Skeletal muscle satellite cell (primary cell): ENCODE measurements around the gene HSPG2. TPM values are rescaled to one million over a fixed set of nuclear protein-coding genes. Genes with fewer than 3 reads are reported as not detected.
"Not testable (repeated sequence)": the region's sequence is repeated elsewhere in the genome, so short reads cannot be mapped to it uniquely, and the experiment has no call there.

Experiments used
- H3K27me3 ChIP-seq: 2 replicates; pipeline ENCODE4 v1.7.0; 2013; ENCODE audit warnings: low read length; ENCODE audit not compliant: control insufficient read depth, insufficient read depth
- H3K36me3 ChIP-seq: 2 replicates; pipeline ENCODE4 v1.7.0; 2013; ENCODE audit warnings: mild to moderate bottlenecking, control low read depth, low read length; ENCODE audit not compliant: insufficient read depth
- H3K4me1 ChIP-seq: 2 replicates; pipeline ENCODE4 v1.7.0; 2013; ENCODE audit warnings: low read length; ENCODE audit not compliant: control insufficient read depth, insufficient read depth
- H3K4me2 ChIP-seq: 2 replicates; pipeline ENCODE4 v1.7.0; 2013; ENCODE audit warnings: mild to moderate bottlenecking, low read length
- H3K4me3 ChIP-seq: 2 replicates; pipeline ENCODE4 v1.7.0; 2013; ENCODE audit warnings: low read length
- H3K9ac ChIP-seq: 2 replicates; pipeline ENCODE4 v1.7.0; 2013; ENCODE audit warnings: mild to moderate bottlenecking, low read depth, low read length, moderate library complexity
- H3K9me3 ChIP-seq: replicated peaks from 2 replicates; pipeline ENCODE4 v1.7.0; 2013; ENCODE audit warnings: mild to moderate bottlenecking, control low read depth, low read length
- total RNA-seq: library from RNA; depleted of rRNA; stranded (reverse); fragments of >200 nt; gene quantifications from 2 replicates; pipeline ENCODE4 v1.2.3, GENCODE V29; 2012; rRNA removed

HSPG2 gene
- 149 and 214 TPM in 2 replicates for total RNA-seq

DNA sequence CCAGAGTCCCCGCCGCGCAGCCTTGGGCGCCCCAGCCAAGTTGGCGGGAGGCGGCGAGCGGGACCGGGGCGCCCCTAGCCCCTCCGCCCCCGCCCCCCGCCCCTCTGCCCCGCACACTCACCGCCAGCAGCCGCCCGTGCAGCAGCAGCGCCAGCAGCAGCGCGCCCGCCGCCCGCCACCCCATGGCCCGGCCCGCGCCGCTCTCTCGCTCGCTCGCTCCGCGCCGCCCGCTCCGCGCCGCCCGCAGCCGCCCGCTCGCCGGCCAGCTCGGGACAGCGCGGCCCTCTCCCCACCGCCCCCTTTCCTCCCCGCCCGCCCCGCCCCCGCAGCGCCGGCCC lies at the start of gene HSPG2:
TSS of gene HSPG2 (minus strand) at position 277 of the 338 bp plus-strand sequence. CDS start at position 184, 93 bp downstream.
- H3K9ac ChIP-seq, result peak within 1 kb of the TSS; percentile 87
- H3K4me2 ChIP-seq, result peak within 1 kb of the TSS; percentile 87
- no peaks in the 10 kb centered on the region for H3K27me3 ChIP-seq
- H3K9me3 ChIP-seq, result no peaks in the 10 kb centered on the region
- peaks cover 66% of the 10 kb centered on the region for H3K4me1 ChIP-seq
- H3K36me3 ChIP-seq, result peaks cover 4% of the 10 kb centered on the region
- peak within 1 kb of the TSS; percentile 93 for H3K4me3 ChIP-seq

DNA sequence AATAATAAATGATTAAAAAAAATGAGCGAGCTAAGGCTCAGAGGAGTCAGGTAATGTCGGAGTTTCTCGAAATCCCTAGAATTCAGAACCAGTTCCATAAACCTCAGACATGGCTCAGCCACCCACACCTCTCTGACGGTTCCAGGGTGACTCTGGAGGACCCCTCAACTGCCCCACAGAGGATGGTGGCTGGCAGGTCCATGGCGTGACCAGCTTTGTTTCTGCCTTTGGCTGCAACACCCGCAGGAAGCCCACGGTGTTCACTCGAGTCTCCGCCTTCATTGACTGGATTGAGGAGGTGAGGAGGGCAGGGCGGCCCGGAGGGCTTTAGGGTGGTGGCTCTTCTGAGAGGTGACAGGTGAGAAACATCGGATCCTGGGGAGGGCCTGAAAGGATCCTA lies 49.3 kb upstream of the HSPG2 start:
- H3K4me1 ChIP-seq, H3K4me3 ChIP-seq, H3K27me3 ChIP-seq, H3K9ac ChIP-seq, H3K4me2 ChIP-seq, H3K9me3 ChIP-seq, H3K36me3 ChIP-seq: not testable (repeated sequence)

DNA sequence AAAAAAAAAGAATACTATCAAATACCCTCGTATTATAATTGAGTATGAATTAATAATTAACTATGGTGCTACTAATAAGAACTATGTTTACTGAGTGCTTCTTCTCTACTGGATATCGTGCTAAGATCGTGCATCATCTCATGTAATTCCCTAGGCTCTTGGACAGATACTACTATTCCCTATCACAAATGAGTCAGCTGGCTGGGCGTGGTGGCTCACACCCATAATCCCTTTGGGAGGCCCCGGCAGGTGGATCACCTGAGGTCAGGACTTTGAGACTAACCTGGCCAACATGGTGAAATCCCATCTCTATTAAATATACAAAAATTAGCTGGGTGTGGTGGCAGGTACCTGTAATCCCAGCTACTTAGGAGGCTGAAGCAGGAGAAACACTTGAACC lies 48.8 kb upstream of the HSPG2 start:
- H3K9ac ChIP-seq, H3K27me3 ChIP-seq, H3K36me3 ChIP-seq, H3K9me3 ChIP-seq, H3K4me1 ChIP-seq, H3K4me2 ChIP-seq, H3K4me3 ChIP-seq: not testable (repeated sequence)

DNA sequence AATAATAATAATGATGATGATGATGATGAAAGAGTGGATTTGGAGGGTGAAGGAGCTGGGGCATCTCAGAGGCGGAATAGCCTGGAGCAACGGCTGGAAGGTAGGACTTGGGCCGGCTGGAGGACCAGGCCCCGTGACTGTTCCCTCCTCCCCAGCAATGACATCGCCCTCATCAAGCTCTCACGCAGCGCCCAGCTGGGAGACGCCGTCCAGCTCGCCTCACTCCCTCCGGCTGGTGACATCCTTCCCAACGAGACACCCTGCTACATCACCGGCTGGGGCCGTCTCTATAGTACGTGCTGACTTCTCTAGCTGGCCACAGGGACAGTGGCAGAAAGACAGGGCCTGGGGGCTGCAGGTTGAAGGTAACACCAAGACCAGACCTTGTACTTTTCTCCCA lies 46.4 kb upstream of the HSPG2 start:
- not testable (repeated sequence) for H3K27me3 ChIP-seq, H3K9ac ChIP-seq, H3K9me3 ChIP-seq, H3K4me3 ChIP-seq, H3K36me3 ChIP-seq, H3K4me2 ChIP-seq, H3K4me1 ChIP-seq

DNA sequence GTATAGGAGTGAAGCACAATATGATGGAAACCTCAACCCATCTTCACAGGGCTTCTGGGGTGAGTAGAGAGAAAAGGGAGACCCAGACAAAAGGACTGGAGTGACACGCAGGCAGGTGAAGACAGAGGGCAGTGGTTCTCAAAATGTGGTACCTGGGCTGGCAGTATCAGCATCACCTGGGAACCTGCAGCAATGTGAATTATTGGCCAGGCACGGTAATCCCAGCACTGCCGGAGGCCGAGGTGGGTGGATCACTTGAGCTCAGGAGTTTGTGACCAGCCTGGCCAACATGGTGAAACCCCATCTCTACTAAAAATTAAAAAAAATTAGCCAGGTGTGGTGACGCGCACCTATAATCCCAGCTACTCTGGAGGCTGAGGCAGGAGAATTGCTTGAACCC lies 45.0 kb upstream of the HSPG2 start:
- not testable (repeated sequence) for H3K4me2 ChIP-seq, H3K9ac ChIP-seq, H3K4me1 ChIP-seq, H3K4me3 ChIP-seq, H3K36me3 ChIP-seq, H3K27me3 ChIP-seq, H3K9me3 ChIP-seq

DNA sequence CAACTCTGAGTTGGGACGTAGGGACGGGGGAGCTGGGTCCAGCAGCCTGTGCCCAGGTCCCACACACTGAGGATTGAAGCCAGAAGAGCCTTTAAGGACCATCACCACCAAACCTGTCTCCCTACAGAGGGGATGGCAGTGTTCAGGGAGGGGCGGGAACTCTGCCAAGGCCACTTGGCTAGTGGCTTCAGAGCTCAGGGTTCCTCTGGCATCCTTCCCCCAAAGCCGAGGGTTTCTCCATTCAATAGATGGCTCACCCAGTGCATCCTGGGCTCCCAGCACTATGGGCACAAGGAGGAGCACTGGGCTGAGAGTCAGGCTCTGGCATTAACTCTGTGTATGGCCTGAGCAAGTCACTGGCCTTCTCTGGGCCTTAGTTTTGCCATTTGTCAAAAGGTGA lies 44.1 kb upstream of the HSPG2 start:
- not testable (repeated sequence) for H3K9me3 ChIP-seq, H3K36me3 ChIP-seq, H3K4me3 ChIP-seq, H3K9ac ChIP-seq, H3K4me2 ChIP-seq, H3K4me1 ChIP-seq, H3K27me3 ChIP-seq

DNA sequence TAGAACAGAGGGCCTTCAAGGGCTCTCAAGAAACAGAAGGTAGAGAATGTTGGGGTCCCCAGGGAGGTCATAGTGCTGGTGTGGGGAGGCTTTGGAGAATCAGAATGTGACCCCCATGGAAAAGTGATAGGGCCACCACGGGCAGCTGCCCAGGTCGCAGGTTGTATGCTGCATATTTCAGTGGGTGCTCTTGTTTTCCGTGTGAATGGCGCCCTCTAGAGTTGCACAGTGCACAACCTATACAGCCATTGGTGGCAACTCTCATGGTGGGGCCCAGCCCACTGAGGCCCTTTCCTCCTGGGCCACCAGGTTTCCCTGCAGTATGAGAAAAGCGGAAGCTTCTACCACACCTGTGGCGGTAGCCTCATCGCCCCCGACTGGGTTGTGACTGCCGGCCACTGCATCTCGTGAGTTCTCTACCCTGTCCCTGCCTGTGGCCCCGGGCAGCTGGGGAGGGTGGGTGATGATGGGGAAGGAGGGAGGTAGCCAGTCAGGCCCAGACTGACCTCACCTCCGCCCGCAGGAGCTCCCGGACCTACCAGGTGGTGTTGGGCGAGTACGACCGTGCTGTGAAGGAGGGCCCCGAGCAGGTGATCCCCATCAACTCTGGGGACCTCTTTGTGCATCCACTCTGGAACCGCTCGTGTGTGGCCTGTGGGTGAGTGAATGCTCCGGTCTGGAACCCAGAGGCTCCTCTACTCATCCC lies 43.6 kb upstream of the HSPG2 start:
- not testable (repeated sequence) for H3K9ac ChIP-seq, H3K27me3 ChIP-seq, H3K4me2 ChIP-seq, H3K4me1 ChIP-seq, H3K9me3 ChIP-seq, H3K4me3 ChIP-seq, H3K36me3 ChIP-seq

DNA sequence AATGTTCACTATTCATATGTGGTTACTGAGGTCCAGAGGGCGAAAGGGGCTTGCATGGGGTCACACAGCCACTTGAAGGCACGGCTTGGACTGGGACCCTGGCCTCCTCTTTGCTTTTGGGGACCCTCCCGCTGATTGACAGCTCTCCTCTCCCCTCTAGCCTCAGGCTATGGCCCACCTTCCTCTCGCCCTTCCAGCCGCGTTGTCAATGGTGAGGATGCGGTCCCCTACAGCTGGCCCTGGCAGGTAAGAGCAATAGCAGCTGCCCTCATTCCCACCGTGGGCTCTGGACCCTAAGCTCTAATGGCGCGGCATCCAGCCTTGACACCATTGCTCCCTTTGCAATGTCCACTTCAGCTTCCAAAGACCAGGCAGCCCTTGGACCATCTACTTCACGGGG lies 41.1 kb upstream of the HSPG2 start:
- not testable (repeated sequence) for H3K4me2 ChIP-seq, H3K9me3 ChIP-seq, H3K27me3 ChIP-seq, H3K9ac ChIP-seq, H3K36me3 ChIP-seq, H3K4me3 ChIP-seq, H3K4me1 ChIP-seq

DNA sequence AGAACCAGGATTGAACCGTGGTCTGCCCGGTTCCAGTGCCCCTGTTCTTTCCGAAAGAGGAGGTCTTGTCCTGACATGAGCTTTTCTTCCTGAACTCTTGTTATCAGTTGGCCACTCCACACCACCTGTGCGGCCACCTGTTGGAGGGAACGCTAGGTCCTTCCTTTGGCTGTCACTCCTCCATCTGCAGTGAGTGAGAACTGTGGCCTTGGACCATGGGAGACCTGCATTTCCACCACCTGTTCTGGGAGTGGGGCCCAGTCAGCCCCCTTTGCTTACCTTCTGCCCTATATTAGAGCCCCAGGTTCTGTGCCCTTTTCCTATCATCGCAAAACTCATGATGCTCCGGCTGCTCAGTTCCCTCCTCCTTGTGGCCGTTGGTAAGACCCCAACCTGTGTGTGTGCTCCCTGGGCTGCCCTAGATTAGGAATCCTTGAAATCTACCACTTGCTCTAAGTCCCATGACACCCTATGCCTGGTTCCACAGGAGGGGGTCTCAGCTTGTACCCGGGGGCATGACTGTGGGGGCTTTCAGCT lies 39.7 kb upstream of the HSPG2 start, which contains the start of gene CELA3B:
TSS of gene CELA3B (plus strand) at position 320 of the 537 bp plus-strand sequence. CDS start at position 338, 18 bp downstream.
- H3K4me2 ChIP-seq, H3K36me3 ChIP-seq, H3K9me3 ChIP-seq, H3K4me1 ChIP-seq, H3K9ac ChIP-seq, H3K4me3 ChIP-seq, H3K27me3 ChIP-seq: not testable (repeated sequence)

DNA sequence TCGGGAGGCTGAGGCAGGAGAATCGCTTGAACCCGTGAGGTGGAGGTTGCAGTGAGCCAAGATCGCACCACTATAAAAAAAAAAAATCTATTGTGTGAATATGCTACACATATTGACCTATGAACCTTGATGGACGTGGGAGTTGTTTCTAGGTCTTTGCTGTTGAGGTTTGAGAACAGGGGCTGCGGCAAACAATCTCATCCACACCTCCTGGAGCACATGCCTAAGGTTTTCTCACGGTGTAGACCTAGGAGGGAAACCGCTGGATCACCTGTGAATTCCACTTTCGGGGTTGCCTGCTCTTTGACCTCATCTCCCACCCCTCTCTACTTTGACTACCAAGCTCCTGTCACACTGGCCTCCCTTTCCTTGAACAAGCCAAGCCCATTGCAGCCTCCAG lies 38.2 kb upstream of the HSPG2 start:
- H3K4me2 ChIP-seq, H3K27me3 ChIP-seq, H3K9ac ChIP-seq, H3K4me3 ChIP-seq, H3K36me3 ChIP-seq, H3K4me1 ChIP-seq, H3K9me3 ChIP-seq: not testable (repeated sequence)

DNA sequence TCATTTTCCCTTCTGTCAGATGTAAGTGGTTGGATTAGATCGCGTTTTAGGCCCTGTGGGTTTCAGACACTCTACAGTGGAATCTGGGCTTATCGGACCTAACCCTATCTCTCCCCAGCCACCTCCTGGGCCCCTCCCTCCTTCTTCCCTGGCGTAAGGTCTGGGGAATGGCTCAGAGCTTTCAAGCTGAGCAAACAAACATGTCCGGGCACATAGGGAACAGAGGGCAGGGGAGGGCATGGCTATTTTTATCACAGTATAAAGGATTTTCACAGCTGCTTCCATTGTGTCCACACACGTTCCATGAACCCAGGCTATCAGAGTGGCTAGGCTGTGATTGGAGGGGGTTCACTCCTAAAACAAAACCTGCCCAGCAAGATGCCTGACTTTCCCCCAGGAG lies 37.6 kb upstream of the HSPG2 start:
- not testable (repeated sequence) for H3K9ac ChIP-seq, H3K4me3 ChIP-seq, H3K27me3 ChIP-seq, H3K9me3 ChIP-seq, H3K4me1 ChIP-seq, H3K4me2 ChIP-seq, H3K36me3 ChIP-seq

DNA sequence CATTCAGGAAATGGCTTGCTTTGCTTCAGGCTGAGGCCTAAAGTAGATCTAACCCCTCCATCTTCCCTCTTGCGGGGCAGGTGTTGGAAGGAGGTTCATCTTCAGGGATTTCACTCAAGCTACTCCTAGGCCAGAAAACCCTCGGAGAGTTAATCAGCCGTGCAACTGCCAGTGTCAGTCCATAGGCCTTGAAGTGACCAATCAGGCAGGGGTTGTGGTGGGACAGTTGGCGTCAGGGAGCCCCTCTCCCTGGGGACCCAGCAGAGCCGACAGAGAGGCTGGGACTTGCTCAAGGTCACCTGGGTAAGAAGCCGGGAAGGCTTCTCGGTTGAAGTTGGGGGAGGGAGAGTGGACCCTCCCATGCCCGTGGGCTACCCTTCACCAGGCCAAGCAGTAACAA lies 36.8 kb upstream of the HSPG2 start:
- H3K9me3 ChIP-seq, H3K9ac ChIP-seq, H3K4me1 ChIP-seq, H3K4me2 ChIP-seq, H3K36me3 ChIP-seq, H3K27me3 ChIP-seq, H3K4me3 ChIP-seq: not testable (repeated sequence)
